Measurements from ENCODE around the gene ZFYVE1.
"Not testable (repeated sequence)": the region's sequence is repeated elsewhere in the genome, so short reads cannot be mapped to it uniquely, and the experiment has no call there.

Gene ZFYVE1

DNA sequence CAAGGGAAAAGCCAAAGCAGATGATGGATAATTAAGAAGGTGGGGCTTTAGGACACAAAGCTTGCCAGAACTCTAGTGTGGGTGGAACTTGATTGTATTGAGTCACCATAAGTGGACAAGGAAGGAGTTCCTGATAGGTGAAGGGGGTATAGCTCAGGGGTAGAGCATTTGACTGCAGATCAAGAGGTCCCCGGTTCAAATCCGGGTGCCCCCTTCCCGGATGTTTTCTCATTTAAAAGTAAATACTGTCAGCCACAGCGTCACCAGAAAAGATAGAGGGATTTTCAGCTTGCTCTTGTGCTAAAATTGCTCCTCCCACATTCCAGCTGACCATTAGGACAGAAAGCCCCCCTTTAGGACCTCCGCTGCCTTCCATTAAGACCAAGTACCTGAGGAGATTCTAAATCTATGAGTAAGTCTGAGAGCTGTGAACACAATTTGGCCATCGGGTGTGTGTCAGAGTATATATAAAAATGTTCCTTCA, 64.0 kb downstream of the ZFYVE1 start:
- TF ChIP-seq, protein P1, sequence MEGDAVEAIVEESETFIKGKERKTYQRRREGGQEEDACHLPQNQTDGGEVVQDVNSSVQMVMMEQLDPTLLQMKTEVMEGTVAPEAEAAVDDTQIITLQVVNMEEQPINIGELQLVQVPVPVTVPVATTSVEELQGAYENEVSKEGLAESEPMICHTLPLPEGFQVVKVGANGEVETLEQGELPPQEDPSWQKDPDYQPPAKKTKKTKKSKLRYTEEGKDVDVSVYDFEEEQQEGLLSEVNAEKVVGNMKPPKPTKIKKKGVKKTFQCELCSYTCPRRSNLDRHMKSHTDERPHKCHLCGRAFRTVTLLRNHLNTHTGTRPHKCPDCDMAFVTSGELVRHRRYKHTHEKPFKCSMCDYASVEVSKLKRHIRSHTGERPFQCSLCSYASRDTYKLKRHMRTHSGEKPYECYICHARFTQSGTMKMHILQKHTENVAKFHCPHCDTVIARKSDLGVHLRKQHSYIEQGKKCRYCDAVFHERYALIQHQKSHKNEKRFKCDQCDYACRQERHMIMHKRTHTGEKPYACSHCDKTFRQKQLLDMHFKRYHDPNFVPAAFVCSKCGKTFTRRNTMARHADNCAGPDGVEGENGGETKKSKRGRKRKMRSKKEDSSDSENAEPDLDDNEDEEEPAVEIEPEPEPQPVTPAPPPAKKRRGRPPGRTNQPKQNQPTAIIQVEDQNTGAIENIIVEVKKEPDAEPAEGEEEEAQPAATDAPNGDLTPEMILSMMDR (IDR thresholded peaks at IDR 0.05) = no peak
- intact Hi-C loops (cut with DNase I; ENCODE audit: low total_unique reads) = no loop called here
- DNase-seq = no peak
- H3K9me3 ChIP-seq = no peaks in the 10 kb centered on the region
- no peak overlapping the region for H3K4me3 ChIP-seq
- H3K27me3 ChIP-seq = no peaks in the 10 kb centered on the region
- H3K27ac ChIP-seq = no peak overlapping the region
- H3K4me1 ChIP-seq = no peaks in the 10 kb centered on the region
- peaks cover 10 to 54% (median 18%) of the 10 kb centered on the region in 3 donors for H3K36me3 ChIP-seq

DNA sequence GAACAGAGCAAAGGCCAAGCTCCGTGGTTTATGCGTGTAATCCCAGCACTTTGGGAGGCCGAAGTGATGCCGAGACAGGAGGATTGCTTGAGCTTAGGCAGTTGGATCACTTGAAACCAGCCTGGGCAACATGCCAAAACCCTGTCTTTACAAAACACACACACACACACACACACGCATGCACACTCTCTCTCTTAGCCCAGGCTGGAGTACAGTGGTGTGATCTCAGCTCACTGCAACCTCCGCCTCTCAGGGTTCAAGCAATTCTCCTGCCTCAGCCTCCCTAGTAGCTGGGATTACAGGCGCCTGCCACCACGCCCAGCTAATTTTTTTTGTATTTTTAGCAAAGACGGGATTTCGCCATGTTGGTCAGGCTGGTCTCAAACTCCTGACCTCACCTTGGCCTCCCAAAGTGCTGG, 64.6 kb downstream of the ZFYVE1 start:
- H3K27ac ChIP-seq; intact Hi-C loops (cut with DNase I; ENCODE audit: low total_unique reads); H3K4me3 ChIP-seq; DNase-seq; H3K4me1 ChIP-seq; H3K27me3 ChIP-seq; H3K9me3 ChIP-seq: not testable (repeated sequence)
- peaks cover 16 to 54% (median 19%) of the 10 kb centered on the region in 3 donors for H3K36me3 ChIP-seq

DNA sequence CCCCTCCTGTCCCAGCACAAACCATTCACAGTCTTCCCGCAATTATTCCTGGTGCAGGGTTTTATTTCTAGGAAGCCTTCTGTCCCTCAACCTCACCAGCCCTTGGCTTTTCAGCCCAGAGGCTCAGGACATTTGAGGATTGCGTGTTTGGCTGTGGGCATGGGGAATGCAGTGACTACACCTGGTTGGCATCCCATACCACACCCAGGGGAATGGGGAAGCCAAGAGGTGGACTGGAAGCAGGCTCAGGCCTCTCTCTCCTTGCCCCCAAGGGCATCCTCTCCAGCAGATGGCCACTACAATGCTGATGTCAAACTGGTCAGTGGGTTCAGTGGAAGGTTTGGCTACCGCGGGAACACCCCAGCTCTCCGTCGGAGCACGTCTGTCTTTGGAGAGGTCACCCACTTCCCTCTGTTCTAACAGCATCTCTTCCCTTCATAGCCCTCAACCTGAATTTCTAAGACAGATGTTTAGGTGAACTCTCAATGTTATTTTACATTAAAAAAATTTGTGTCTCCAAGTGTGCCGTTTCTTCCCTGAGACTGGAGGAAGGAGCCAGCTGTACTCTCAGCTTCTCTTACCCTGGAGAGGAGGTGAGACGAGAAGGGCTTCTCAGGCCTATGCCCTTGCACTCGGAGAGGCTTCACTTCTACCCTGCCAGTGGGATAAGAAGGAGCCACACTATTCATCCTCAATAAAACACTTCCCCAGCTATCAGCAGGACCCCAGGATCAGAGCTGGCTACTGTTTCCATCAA, 65.1 kb downstream of the ZFYVE1 start:
- intact Hi-C loops (cut with DNase I; ENCODE audit: low total_unique reads) = no loop called here
- no peaks in the 10 kb centered on the region for H3K27me3 ChIP-seq
- peaks cover 22 to 57% (median 25%) of the 10 kb centered on the region in 3 donors for H3K36me3 ChIP-seq

DNA sequence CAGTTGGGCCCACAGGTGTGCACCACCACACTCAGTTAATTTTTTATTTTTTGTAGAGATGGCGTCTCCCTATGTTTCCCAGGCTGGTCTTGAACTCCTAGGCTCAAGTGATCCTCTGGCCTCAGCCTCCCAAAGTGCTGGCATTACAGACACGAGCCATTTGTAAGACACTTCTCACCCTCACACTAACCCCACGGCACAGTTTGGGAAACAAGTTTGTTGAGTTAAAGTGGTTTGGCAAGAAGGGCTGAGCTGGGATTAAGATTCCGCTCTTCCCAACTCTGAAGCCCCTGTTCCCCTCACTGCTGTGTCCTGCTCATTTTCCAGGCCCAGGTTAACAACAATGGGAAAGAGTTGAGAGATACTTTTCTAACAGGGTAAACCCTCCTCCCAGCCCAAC, 65.9 kb downstream of the ZFYVE1 start:
- not testable (repeated sequence) for H3K27me3 ChIP-seq, H3K27ac ChIP-seq, DNase-seq

More for the DNA sequence above, 65.1 kb downstream of the ZFYVE1 start:
- TF ChIP-seq, protein P1 (IDR thresholded peaks at IDR 0.05) = no peak
- no peak overlapping the region for H3K27ac ChIP-seq
- no peaks in the 10 kb centered on the region for H3K4me1 ChIP-seq
- no peaks in the 10 kb centered on the region for H3K9me3 ChIP-seq
- no peak overlapping the region for H3K4me3 ChIP-seq
- no peak for DNase-seq

DNA sequence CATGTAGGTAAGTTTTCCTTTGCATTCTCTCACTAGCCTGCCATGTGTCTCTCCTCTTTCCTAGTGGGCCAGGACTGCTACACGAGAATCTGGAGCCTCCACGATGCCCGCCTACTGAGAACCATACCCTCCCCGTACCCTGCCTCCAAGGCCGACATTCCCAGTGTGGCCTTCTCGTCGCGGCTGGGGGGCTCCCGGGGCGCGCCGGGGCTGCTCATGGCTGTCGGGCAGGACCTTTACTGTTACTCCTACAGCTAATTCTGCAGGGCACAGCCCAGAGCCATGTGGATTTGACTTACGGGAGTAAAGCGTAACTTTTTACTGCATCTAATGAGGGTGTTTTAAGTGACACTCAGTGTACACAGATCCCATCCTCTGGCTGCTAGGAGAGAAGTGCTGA, 68.4 kb downstream of the ZFYVE1 start:
- no peak overlapping the region for H3K27ac ChIP-seq
- H3K4me1 ChIP-seq = no peaks in the 10 kb centered on the region
- DNase-seq = no peak
- TF ChIP-seq, protein P1 (IDR thresholded peaks at IDR 0.05) = no peak
- no peaks in the 10 kb centered on the region for H3K27me3 ChIP-seq
- intact Hi-C loops (cut with DNase I; ENCODE audit: low total_unique reads) = no loop called here
- peaks cover 37 to 79% (median 53%) of the 10 kb centered on the region in 3 donors for H3K36me3 ChIP-seq
- H3K9me3 ChIP-seq = no peaks in the 10 kb centered on the region
- no peak overlapping the region for H3K4me3 ChIP-seq

More for the DNA sequence above, 65.9 kb downstream of the ZFYVE1 start:
- peaks cover 29 to 65% (median 32%) of the 10 kb centered on the region in 3 donors for H3K36me3 ChIP-seq
- intact Hi-C loops (cut with DNase I; ENCODE audit: low total_unique reads); H3K4me1 ChIP-seq; H3K4me3 ChIP-seq; H3K9me3 ChIP-seq: not testable (repeated sequence)

DNA sequence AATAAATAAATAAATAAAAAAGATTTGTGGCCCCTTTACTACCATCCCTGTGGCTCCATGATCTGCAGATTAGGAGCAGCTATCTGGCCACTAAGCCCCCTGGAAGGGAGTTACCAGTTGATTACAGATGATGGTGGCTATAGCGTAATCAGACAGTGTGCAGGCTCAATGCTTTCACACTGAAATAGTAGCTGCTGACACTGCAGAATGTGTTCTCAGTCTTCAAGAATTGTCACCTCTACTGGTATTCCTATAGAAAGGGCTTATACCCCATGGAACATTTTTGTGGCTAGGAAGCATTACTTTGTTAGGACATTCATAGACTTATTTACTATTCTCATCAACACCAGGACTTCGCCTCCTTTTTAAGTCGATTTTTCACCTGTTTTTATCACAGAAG, 69.7 kb downstream of the ZFYVE1 start:
- H3K4me3 ChIP-seq = no peak overlapping the region
- H3K27ac ChIP-seq = no peak overlapping the region
- H3K36me3 ChIP-seq = peaks cover 38 to 82% (median 53%) of the 10 kb centered on the region in 3 donors
- H3K9me3 ChIP-seq = no peaks in the 10 kb centered on the region
- no peaks in the 10 kb centered on the region for H3K4me1 ChIP-seq
- DNase-seq = no peak
- intact Hi-C loops (cut with DNase I; ENCODE audit: low total_unique reads) = no loop called here
- TF ChIP-seq, protein P1 (IDR thresholded peaks at IDR 0.05) = no peak
- no peaks in the 10 kb centered on the region for H3K27me3 ChIP-seq

DNA sequence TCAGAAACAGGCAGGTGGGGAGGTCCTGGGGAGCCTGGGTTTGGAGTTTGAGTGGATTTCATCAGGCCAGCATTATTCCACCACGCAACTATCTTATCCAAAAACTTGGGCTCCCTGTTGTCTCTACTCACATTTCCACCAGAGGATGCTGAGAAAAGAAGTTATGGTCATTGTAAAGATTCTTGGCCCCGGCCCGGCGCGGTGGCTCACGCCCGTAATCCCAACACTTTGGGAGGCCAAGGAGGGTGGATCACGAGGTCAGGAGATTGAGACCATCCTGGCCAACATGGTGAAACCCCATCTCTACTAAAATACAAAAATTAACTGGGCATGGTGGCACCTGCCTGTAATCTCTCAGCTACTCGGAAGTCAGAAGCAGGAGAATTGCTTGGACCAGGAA, 70.2 kb downstream of the ZFYVE1 start:
- H3K9me3 ChIP-seq; DNase-seq; intact Hi-C loops (cut with DNase I; ENCODE audit: low total_unique reads); H3K4me3 ChIP-seq; H3K4me1 ChIP-seq; H3K27me3 ChIP-seq; H3K27ac ChIP-seq: not testable (repeated sequence)
- peaks cover 43 to 86% (median 53%) of the 10 kb centered on the region in 3 donors for H3K36me3 ChIP-seq

Data from tibial artery (tissue), 4 donors.